Psoas muscle (tissue), 8 donors: ENCODE results near the gene BORCS8. TPM values are rescaled to one million over a fixed set of nuclear protein-coding genes. Genes with fewer than 3 reads are reported as not detected.

Experiments used
- ATAC-seq, 4 donors: fragments of 200-7000 bp; cut with Tn5 transposase; one replicate each; pipeline ENCODE4 v1.9.1; 2020; ENCODE audit warnings: moderate library complexity in 3 of 4, mild to moderate bottlenecking in 2 of 4
- DNase-seq, 2 donors: peaks; one replicate each; pipeline ENCODE4 v3.0.0-alpha.2; 2020
- H3K27ac ChIP-seq: fragments of 200-600 bp; one replicate; pipeline ENCODE4 v1.8.0; 2022
- H3K27me3 ChIP-seq, 3 donors: fragments of 200-600 bp in 1 of 3; one replicate each; pipeline versions ENCODE4 v1.6.1 to v1.8.0; 2013 to 2022; ENCODE audit warnings: low read length in 2 of 3, mild to moderate bottlenecking in 2 of 3, moderate library complexity in 1 of 3; ENCODE audit not compliant: insufficient read depth in 3 of 3
- H3K36me3 ChIP-seq, 2 donors: fragments of 200-600 bp in 1 of 2; one replicate each; pipeline versions ENCODE4 v1.6.1 to v1.8.0; 2013 to 2022; ENCODE audit warnings: low read depth in 1 of 2, mild to moderate bottlenecking in 1 of 2, moderate library complexity in 1 of 2; ENCODE audit not compliant: insufficient read depth in 1 of 2
- H3K4me1 ChIP-seq: fragments of 200-600 bp; one replicate; pipeline ENCODE4 v1.8.0; 2022
- H3K4me3 ChIP-seq: fragments of 200-600 bp; one replicate; pipeline ENCODE4 v1.8.0; 2022; ENCODE audit warnings: mild to moderate bottlenecking
- H3K9me3 ChIP-seq: fragments of 200-600 bp; one replicate; pipeline ENCODE4 v1.8.0; 2022
- WGBS, 3 donors: extraction: QIAGEN DNeasy Blood & Tissue Kit; methylation state at CpG; one replicate each; pipeline versions ENCODE4 v1.1.6 to v1.1.7; 2013; 5-methylcytosine and 5-hydroxymethylcytosine counted together
- intact Hi-C, 2 donors: fragments of 100-400 bp; cut with DNase I; formaldehyde crosslinking; loops; one replicate each; pipeline versions ENCODE4 v1.11.0 to v1.14.2; 2022
- polyA plus RNA-seq, 3 donors: library from polyadenylated mRNA; stranded (reverse); fragments of 200-250 nt; gene quantifications; one replicate each; pipeline ENCODE4 v1.2.3, GENCODE V29; 2013
- total RNA-seq, 4 donors: library from RNA; stranded (reverse); fragmentation: NEBNext Ultra II Directional in 2 of 4; extraction: Animal tissue kit (Norgen Biotek cat#: 25700) in 2 of 4; gene quantifications; one replicate each; pipeline versions ENCODE4 v1.2.1 to v1.2.4, GENCODE V29; 2021 to 2023
- TF ChIP-seq, protein P1 (sequence below): fragments of 200-600 bp; IDR thresholded peaks from one replicate; pipeline ENCODE4 v1.8.0; 2022; ENCODE audit warnings: antibody characterized with exemption
- donor health status: healthy with polysubstance abuse.
- donor health status: DM: no; HTN: no; CAD: no; lungs with moderate emphysema.
- donor health status: Bipolar disorder and iron deficiency.
- donor health status: healthy.
- donor health status: DM: yes; HTN: yes; CAD: no.
- donor health status: DM: no; HTN: no; CAD: no.
- donor health status: DM: no; HTN: no; CAD: no.
- donor health status: DM: yes; HTN: yes; CAD: no.

The BORCS8 gene
- total and polyA plus RNA-seq, 7 donors = 16.0 to 46.1 (median 25.2) TPM

DNA sequence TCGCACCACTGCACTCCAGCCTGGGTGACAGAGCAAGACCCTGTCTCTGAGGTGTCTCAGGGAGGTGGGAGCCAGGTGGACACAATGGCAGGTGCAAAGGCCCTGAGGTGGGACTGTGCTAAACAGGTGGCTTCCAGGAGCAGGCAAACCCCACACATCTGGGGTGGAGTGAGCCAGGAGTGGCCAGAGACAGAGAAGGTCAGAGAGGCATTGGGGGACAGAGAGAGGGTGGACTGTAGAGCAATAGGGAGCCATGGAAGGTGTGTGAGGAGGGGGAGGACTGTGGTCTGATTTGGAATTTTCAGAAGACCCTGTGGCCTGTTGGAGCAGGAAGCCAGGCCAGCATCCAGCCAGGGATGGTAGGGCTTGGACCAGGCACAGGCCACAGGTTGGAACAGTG lies 26.6 kb downstream of the BORCS8 start:
- 92 to 94% (median 93%) methylated on average over 1 of the region's 1 CpG for WGBS, 3 donors
- intact Hi-C loops = no loop called here

DNA sequence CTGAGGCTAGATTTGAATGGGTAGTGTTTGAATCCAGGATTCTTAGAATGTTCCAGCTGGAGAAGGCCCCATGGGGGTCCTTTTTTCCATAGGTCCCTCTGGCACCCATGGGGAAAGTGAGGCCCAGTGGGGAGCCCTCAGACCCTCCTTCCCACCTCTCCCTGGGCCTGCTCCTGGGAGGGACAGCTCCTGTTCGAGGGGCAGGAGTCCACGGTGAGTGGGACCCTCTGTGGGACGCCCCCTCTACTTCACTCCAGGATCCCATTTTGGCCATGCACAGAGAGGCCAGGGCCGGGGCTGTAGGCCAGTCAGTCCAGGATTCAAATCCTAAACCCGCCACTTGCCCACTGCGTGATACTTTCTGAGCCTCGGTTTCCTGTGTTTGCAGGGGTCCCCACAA lies 29.5 kb downstream of the BORCS8 start:
- Histone ChIP-seq H3K27ac (no peak overlapping the region), H3K4me3 (no peak overlapping the region), H3K9me3 (no peaks in the 10 kb centered on the region), H3K36me3 (no peaks in the 10 kb centered on the region), H3K27me3 (no peaks in the 10 kb centered on the region), H3K4me1 (no peaks in the 10 kb centered on the region)
- intact Hi-C loops = no loop called here
- no peak for ATAC-seq
- WGBS, 3 donors = 81 to 87% (median 85%) methylated on average over 6 to 7 of the region's 7 CpGs
- no peak for DNase-seq
- TF ChIP-seq, protein P1, sequence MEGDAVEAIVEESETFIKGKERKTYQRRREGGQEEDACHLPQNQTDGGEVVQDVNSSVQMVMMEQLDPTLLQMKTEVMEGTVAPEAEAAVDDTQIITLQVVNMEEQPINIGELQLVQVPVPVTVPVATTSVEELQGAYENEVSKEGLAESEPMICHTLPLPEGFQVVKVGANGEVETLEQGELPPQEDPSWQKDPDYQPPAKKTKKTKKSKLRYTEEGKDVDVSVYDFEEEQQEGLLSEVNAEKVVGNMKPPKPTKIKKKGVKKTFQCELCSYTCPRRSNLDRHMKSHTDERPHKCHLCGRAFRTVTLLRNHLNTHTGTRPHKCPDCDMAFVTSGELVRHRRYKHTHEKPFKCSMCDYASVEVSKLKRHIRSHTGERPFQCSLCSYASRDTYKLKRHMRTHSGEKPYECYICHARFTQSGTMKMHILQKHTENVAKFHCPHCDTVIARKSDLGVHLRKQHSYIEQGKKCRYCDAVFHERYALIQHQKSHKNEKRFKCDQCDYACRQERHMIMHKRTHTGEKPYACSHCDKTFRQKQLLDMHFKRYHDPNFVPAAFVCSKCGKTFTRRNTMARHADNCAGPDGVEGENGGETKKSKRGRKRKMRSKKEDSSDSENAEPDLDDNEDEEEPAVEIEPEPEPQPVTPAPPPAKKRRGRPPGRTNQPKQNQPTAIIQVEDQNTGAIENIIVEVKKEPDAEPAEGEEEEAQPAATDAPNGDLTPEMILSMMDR = no peak

More for the DNA sequence above, 26.6 kb downstream of the BORCS8 start:
- no peaks in the 10 kb centered on the region for H3K27me3 ChIP-seq
- ATAC-seq = no peak
- no peaks in the 10 kb centered on the region for H3K9me3 ChIP-seq
- peaks cover 5% of the 10 kb centered on the region for H3K4me1 ChIP-seq
- TF ChIP-seq, protein P1 = no peak
- no peaks in the 10 kb centered on the region for H3K36me3 ChIP-seq
- H3K4me3 ChIP-seq = no peak overlapping the region
- no peak overlapping the region for H3K27ac ChIP-seq
- DNase-seq = no peak

DNA sequence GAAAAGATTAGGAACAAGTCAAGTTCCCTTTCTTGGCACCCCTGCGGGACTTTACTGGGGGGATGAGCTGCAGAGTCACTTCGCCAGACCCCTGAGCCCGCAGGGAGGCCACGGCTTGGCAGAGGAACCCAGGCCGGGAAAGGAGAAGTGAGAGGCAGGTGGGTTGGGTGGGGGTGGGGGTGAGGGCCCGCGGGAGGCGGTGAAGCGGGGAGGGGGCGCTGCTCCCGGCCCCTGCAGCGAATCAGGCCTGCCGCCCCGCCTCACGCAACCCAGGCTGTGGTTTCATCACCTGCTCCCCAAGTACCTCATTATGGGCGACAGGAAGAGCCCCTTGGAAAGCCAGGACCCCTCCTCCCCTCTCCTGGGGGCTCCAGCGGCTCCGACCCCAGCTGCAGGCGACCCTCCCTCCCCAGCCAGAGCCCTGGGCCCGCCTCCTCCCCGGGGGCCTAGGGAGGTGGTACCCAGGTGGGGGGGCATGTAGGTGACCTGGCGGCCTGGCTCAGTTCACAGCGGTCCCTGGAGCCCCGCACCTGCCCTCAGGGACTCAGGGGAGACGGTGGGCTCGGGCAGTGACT lies 31.4 kb downstream of the BORCS8 start:
- intact Hi-C loops = no loop called here
- ATAC-seq = no peak
- H3K9me3 ChIP-seq = no peaks in the 10 kb centered on the region

DNA sequence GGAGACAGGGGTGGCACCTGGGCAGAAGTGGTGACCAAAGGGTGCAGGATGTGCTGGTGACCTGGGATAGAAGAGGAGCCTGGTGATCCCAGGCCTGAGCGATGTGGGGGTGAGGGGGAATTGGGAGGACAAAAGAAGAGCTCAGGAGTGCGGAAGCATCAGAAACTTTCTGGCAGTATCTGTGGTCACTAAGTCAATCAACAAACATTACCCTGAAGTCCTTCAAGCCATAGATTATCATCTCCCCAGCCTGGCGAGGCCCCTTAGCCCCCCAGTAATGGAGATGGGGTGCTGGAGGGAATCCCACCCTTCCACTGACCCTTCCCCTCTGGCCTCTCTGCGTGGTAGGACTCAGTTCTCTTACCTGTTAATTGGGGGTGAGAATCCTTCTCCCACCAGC lies 32.4 kb downstream of the BORCS8 start:
- no peaks in the 10 kb centered on the region for H3K27me3 ChIP-seq
- DNase-seq = no peak
- H3K4me1 ChIP-seq = no peaks in the 10 kb centered on the region
- 93 to 95% (median 95%) methylated on average over 4 of the region's 4 CpGs for WGBS, 3 donors
- TF ChIP-seq, protein P1 = no peak
- intact Hi-C loops = no loop called here
- H3K27ac ChIP-seq = no peak overlapping the region
- no peaks in the 10 kb centered on the region for H3K36me3 ChIP-seq
- no peaks in the 10 kb centered on the region for H3K9me3 ChIP-seq
- no peak overlapping the region for H3K4me3 ChIP-seq
- ATAC-seq = no peak

More for the DNA sequence above, 31.4 kb downstream of the BORCS8 start:
- no peaks in the 10 kb centered on the region for H3K4me1 ChIP-seq
- H3K27ac ChIP-seq = no peak overlapping the region
- DNase-seq = no peak
- WGBS, 3 donors = 54 to 66% (median 65%) methylated on average over 20 to 26 of the region's 26 CpGs
- no peaks in the 10 kb centered on the region for H3K27me3 ChIP-seq
- TF ChIP-seq, protein P1 = no peak
- no peak overlapping the region for H3K4me3 ChIP-seq
- H3K36me3 ChIP-seq = no peaks in the 10 kb centered on the region

DNA sequence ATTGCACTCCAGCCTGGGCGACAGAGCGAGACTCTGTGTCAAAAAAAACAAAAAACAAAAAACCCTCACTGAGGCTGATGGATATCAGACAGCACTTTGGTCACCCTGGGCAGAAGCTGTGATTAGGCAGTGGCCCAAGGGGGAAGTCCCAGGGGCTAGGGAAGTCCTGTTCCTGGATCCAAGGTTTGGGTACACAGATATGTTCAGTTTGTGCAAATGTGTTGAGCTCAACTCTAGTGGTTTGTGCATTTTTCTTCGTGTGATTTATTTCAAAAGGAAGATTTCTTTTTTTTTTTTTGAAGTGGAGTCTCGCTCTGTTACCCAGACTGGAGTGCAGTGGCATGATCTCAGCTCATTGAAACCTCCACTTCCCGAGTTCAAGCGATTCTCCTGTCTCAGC lies 34.1 kb downstream of the BORCS8 start:
- Histone ChIP-seq H3K4me3 (no peak overlapping the region), H3K36me3 (no peaks in the 10 kb centered on the region), H3K27me3 (no peaks in the 10 kb centered on the region), H3K4me1 (no peaks in the 10 kb centered on the region), H3K9me3 (no peaks in the 10 kb centered on the region), H3K27ac (no peak overlapping the region)
- intact Hi-C loops = no loop called here
- 74 to 84% (median 78%) methylated on average over 5 to 6 of the region's 6 CpGs for WGBS, 3 donors
- ATAC-seq = no peak
- TF ChIP-seq, protein P1 = no peak
- DNase-seq = no peak
